GM19351 (cell line): ENCODE measurements around the gene FAM111B.
"Not testable (repeated sequence)": the region's sequence is repeated elsewhere in the genome, so short reads cannot be mapped to it uniquely, and the experiment has no call there.

Experiments
- ATAC-seq: cut with Tn5 transposase; IDR thresholded peaks from one replicate; pipeline ENCODE4 v1.9.1; 2021; ENCODE audit warnings: mild to moderate bottlenecking, moderate library complexity; ENCODE audit not compliant: unreplicated experiment

The FAM111B gene

GRCh38 chr11:59106363-59107336, at the start of gene FAM111B:
Gene FAM111B (plus strand): TSS chr11:59107237. CDS start chr11:59109626, 2,389 bp downstream.
- ATAC-seq: peak; percentile 58

GRCh38 chr11:59058120-59059033, 48.7 kb upstream of the FAM111B start:
- peak; percentile 90 for ATAC-seq

GRCh38 chr11:59060096-59060495, 46.9 kb upstream of the FAM111B start:
- ATAC-seq: not testable (repeated sequence)

- ATAC-seq: no peak
Observed at GRCh38 chr11:59062602-59063529, 44.2 kb upstream of the FAM111B start.

GRCh38 chr11:59063996-59064727, 42.9 kb upstream of the FAM111B start:
- peak; percentile 70 for ATAC-seq

GRCh38 chr11:59069087-59069486, 38.0 kb upstream of the FAM111B start:
- ATAC-seq: no peak

- ATAC-seq: peak; percentile 94
Observed at GRCh38 chr11:59076876-59077571, 30.0 kb upstream of the FAM111B start.

- ATAC-seq: peak; percentile 42
Observed at GRCh38 chr11:59078435-59078834, 28.6 kb upstream of the FAM111B start.

GRCh38 chr11:59079086-59079485, 28.0 kb upstream of the FAM111B start:
- ATAC-seq: no peak

- ATAC-seq: not testable (repeated sequence)
Observed at GRCh38 chr11:59080421-59080820, 26.6 kb upstream of the FAM111B start.

- not testable (repeated sequence) for ATAC-seq
Observed at GRCh38 chr11:59081430-59082020, 25.5 kb upstream of the FAM111B start.

GRCh38 chr11:59086007-59086406, 21.0 kb upstream of the FAM111B start, which contains the start of gene GLYATL1B:
Gene GLYATL1B (plus strand): TSS chr11:59086307. CDS start chr11:59086307, 0 bp downstream.
- not testable (repeated sequence) for ATAC-seq

GRCh38 chr11:59088162-59088561, 18.9 kb upstream of the FAM111B start:
- no peak for ATAC-seq

- not testable (repeated sequence) for ATAC-seq
Observed at GRCh38 chr11:59093576-59093975, 13.5 kb upstream of the FAM111B start.

- peak; percentile 78 for ATAC-seq
Observed at GRCh38 chr11:59095225-59095624, 11.8 kb upstream of the FAM111B start.

GRCh38 chr11:59095972-59096575, 11.0 kb upstream of the FAM111B start:
- ATAC-seq: not testable (repeated sequence)

GRCh38 chr11:59097113-59097708, 9.8 kb upstream of the FAM111B start:
- peak; percentile 51 for ATAC-seq

- peak; percentile 15 for ATAC-seq
Observed at GRCh38 chr11:59097938-59098337, 9.1 kb upstream of the FAM111B start.
